ENCODE data around the gene DNM3. TPM values are rescaled to one million over a fixed set of nuclear protein-coding genes. Genes with fewer than 3 reads are reported as not detected.

DNM3 gene
- total and polyA plus RNA-seq, 2 donors (not counting 3 experiments of a cell fraction or from before 2014, with no cell fraction given) = 1.4 to 2.5 TPM

- FAIRE-seq (no peak), DNase-seq (ENCODE audit: low read depth, low spot score) (no peak)
- H3K27me3 ChIP-seq (ENCODE audit: control insufficient read depth in 2 of 2, insufficient read depth in 2 of 2, low read length in 2 of 2) = no peaks in the 10 kb centered on the region
- intact Hi-C loops (cut with micrococcal nuclease) = no loop called here
- H3K9me1 ChIP-seq (replicated peaks; ENCODE audit: control insufficient read depth, extremely low read depth, insufficient read depth, low read length) = peaks cover 2% of the 10 kb centered on the region
- H3K4me3 ChIP-seq (replicated peaks in 1 of 3; ENCODE audit: insufficient read depth in 1 of 3, low read depth in 1 of 3, low read length in 3 of 3) = no peak overlapping the region
- H3K4me2 ChIP-seq (ENCODE audit: insufficient read depth, low read length) = no peak overlapping the region
- no peaks in the 10 kb centered on the region for H4K20me1 ChIP-seq (replicated peaks; ENCODE audit: control insufficient read depth, extremely low read depth, insufficient read depth, low read length)
- no peak for TF ChIP-seq MYC (IDR thresholded peaks at IDR 0.05; ENCODE audit: low read depth, low read length)
- no peak for TF ChIP-seq CTCF (IDR thresholded peaks at IDR 0.05; ENCODE audit: extremely low read depth in 1 of 2, insufficient read depth in 1 of 2, low read depth in 1 of 2, low read length in 2 of 2)
- no peak for TF ChIP-seq POLR2A (IDR thresholded peaks at IDR 0.05; ENCODE audit: low read depth, low read length)
- TF ChIP-seq GATA2 (IDR thresholded peaks at IDR 0.05; ENCODE audit: insufficient read depth, insufficient read length, low read depth, low read length) = no peak
- TF ChIP-seq EZH2 (IDR thresholded peaks at IDR 0.05; ENCODE audit: borderline replicate concordance, low read depth, low read length, severe bottlenecking) = no peak
- no peak for TF ChIP-seq FOS (IDR thresholded peaks at IDR 0.05; ENCODE audit: borderline replicate concordance, insufficient read depth, low read length)
- no peak for TF ChIP-seq JUN (IDR thresholded peaks at IDR 0.05; ENCODE audit: borderline replicate concordance, insufficient read depth, insufficient read length, low read depth)
- TF ChIP-seq MAX (IDR thresholded peaks at IDR 0.05; ENCODE audit: insufficient read depth, insufficient read length) = no peak
- no peak for TF ChIP-seq POLR2AphosphoS5 (IDR thresholded peaks at IDR 0.05; ENCODE audit: insufficient read depth, low read depth, low read length)
- H3K36me3 ChIP-seq (ENCODE audit: control insufficient read depth in 2 of 2, extremely low read depth in 1 of 2, insufficient read depth in 2 of 2, low read length in 2 of 2) = no peaks in the 10 kb centered on the region
- dilution Hi-C loops (cut with MboI; ENCODE audit: extremely low pct_ligation_motif_present, low sequenced_read_pairs) = no loop called here
- BruUV-seq (replicated peaks) = no TSS peak
- CTCF ChIA-PET = interaction anchor here (0.6 kb wide), 1 partner anchor 157 kb away, joined by 3 read pairs; no protein-coding TSS in a partner anchor
- H3K27ac ChIP-seq (ENCODE audit: insufficient read depth, low read depth, low read length) = no peak overlapping the region
- no peak overlapping the region for H3K9ac ChIP-seq (replicated peaks; ENCODE audit: extremely low read depth, insufficient read depth, low read length)
- no peaks in the 10 kb centered on the region for H3K9me3 ChIP-seq (replicated peaks; ENCODE audit: control insufficient read depth, insufficient read depth, low read length)
- POLR2A ChIA-PET = no interaction called here
- no peaks in the 10 kb centered on the region for H3K79me2 ChIP-seq (ENCODE audit: control insufficient read depth, insufficient read depth, low read length)
- peaks cover 2% of the 10 kb centered on the region for H3K4me1 ChIP-seq (ENCODE audit: control insufficient read depth, extremely low read depth, insufficient read depth, low read length)
- H2AFZ ChIP-seq (ENCODE audit: low read depth, low read length) = no peak overlapping the region
Measured at GRCh38 chr1:171941920-171942319, 100.6 kb downstream of the DNM3 start.
